DND-41 (cell line): ENCODE measurements around the gene EMP1.
A peak's percentile ranks its signal among the peaks of the same experiment; 100 is the strongest.

ENCODE experiments used
- ATAC-seq: fragments of 200-7000 bp; cut with Tn5 transposase; 3 replicates; pipeline ENCODE4 v1.9.1; 2021; ENCODE audit warnings: low read depth; ENCODE audit not compliant: insufficient read depth
- DNase-seq: peaks from one replicate; pipeline ENCODE4 v3.0.0-alpha.2; 2020
- H2AFZ ChIP-seq: 2 replicates; pipeline ENCODE4 v1.6.0; 2012; ENCODE audit warnings: low read depth, low read length
- H3K27ac ChIP-seq: 2 replicates; pipeline ENCODE4 v1.5.1; 2012; ENCODE audit warnings: low read length, inconsistent platforms
- H3K27me3 ChIP-seq: fragments of 200-600 bp; sonication (generic); 2 replicates; pipeline ENCODE4 v1.6.0; 2012; ENCODE audit warnings: low read length, mild to moderate bottlenecking, inconsistent platforms; ENCODE audit not compliant: insufficient read depth, poor library complexity
- H3K36me3 ChIP-seq: 2 replicates; pipeline ENCODE4 v1.5.1; 2012; ENCODE audit warnings: low read length, inconsistent platforms; ENCODE audit not compliant: insufficient read depth
- H3K4me1 ChIP-seq: 2 replicates; pipeline ENCODE4 v1.5.1; 2012; ENCODE audit warnings: mild to moderate bottlenecking, low read length; ENCODE audit not compliant: insufficient read depth
- H3K4me2 ChIP-seq: 2 replicates; pipeline ENCODE4 v1.6.0; 2012; ENCODE audit warnings: mild to moderate bottlenecking, moderate library complexity, low read length, inconsistent platforms; ENCODE audit not compliant: insufficient read depth
- H3K4me3 ChIP-seq, 2 experiments: fragments of 200-600 bp in 1 of 2; shearing (Covaris generic) in 1 of 2; 2 replicates each; pipeline ENCODE4 v1.5.1; 2012 to 2016; ENCODE audit warnings: inconsistent platforms in 2 of 2, low read length in 2 of 2, mild to moderate bottlenecking in 2 of 2, low read depth in 1 of 2, moderate library complexity in 1 of 2
- H3K79me2 ChIP-seq: 2 replicates; pipeline ENCODE4 v1.6.0; 2012; ENCODE audit warnings: low read length, inconsistent platforms; ENCODE audit not compliant: insufficient read depth
- H3K9ac ChIP-seq: 2 replicates; pipeline ENCODE4 v1.6.0; 2012; ENCODE audit warnings: low read depth, mild to moderate bottlenecking, inconsistent platforms, low read length, moderate library complexity
- H3K9me3 ChIP-seq: 2 replicates; pipeline ENCODE4 v1.5.1; 2012; ENCODE audit warnings: low read length, moderate library complexity, mild to moderate bottlenecking, inconsistent platforms; ENCODE audit not compliant: insufficient read depth, severe bottlenecking
- H4K20me1 ChIP-seq: 2 replicates; pipeline ENCODE4 v1.6.0; 2012; ENCODE audit warnings: low read length; ENCODE audit not compliant: insufficient read depth
- CTCF ChIP-seq: IDR thresholded peaks from 2 replicates; pipeline ENCODE4 v1.5.1; 2012; ENCODE audit warnings: borderline replicate concordance, low read length, moderate library complexity, mild to moderate bottlenecking; ENCODE audit not compliant: poor library complexity, severe bottlenecking; ENCODE audit errors: extremely low read depth
- EZH2 ChIP-seq: IDR thresholded peaks from 3 replicates; pipeline ENCODE4 v1.6.1; 2012; ENCODE audit warnings: borderline replicate concordance, low read depth, mild to moderate bottlenecking, moderate library complexity, low read length, inconsistent platforms; ENCODE audit not compliant: severe bottlenecking

EMP1 gene

GRCh38 chr12:13199592-13199991 lies 3.1 kb downstream of the EMP1 start:
- no peak overlapping the region for H3K4me2 ChIP-seq
- H3K9ac ChIP-seq: no peak overlapping the region
- H3K27me3 ChIP-seq: peaks cover 48% of the 10 kb centered on the region
- no peaks in the 10 kb centered on the region for H3K4me1 ChIP-seq
- TF ChIP-seq CTCF (no peak), EZH2 (no peak)
- H3K36me3 ChIP-seq: no peaks in the 10 kb centered on the region
- no peak overlapping the region for H2AFZ ChIP-seq
- H4K20me1 ChIP-seq: no peaks in the 10 kb centered on the region
- H3K9me3 ChIP-seq: no peaks in the 10 kb centered on the region
- ATAC-seq: no peak
- H3K4me3 ChIP-seq: no peak overlapping the region
- no peak overlapping the region for H3K27ac ChIP-seq
- DNase-seq: no peak
- no peaks in the 10 kb centered on the region for H3K79me2 ChIP-seq

GRCh38 chr12:13200841-13201240 lies 4.3 kb downstream of the EMP1 start:
- Histone ChIP-seq H2AFZ (no peak overlapping the region), H3K27me3 (peaks cover 44% of the 10 kb centered on the region), H4K20me1 (no peaks in the 10 kb centered on the region), H3K4me1 (no peaks in the 10 kb centered on the region), H3K79me2 (no peaks in the 10 kb centered on the region), H3K4me2 (no peak overlapping the region), H3K9me3 (no peaks in the 10 kb centered on the region), H3K9ac (no peak overlapping the region), H3K36me3 (no peaks in the 10 kb centered on the region), H3K27ac (no peak overlapping the region), H3K4me3 (no peak overlapping the region)
- DNase-seq (no peak), ATAC-seq (no peak)
- TF ChIP-seq CTCF: no peak
- TF ChIP-seq EZH2: no peak

GRCh38 chr12:13203034-13203922 lies 6.8 kb downstream of the EMP1 start:
- no peak for DNase-seq
- Histone ChIP-seq H3K4me1 (no peaks in the 10 kb centered on the region), H3K27ac (no peak overlapping the region), H3K9ac (no peak overlapping the region), H3K4me2 (no peak overlapping the region), H3K79me2 (no peaks in the 10 kb centered on the region), H3K27me3 (peaks cover 38% of the 10 kb centered on the region), H2AFZ (no peak overlapping the region), H3K9me3 (no peaks in the 10 kb centered on the region), H4K20me1 (no peaks in the 10 kb centered on the region), H3K36me3 (no peaks in the 10 kb centered on the region), H3K4me3 (no peak overlapping the region)
- no peak for ATAC-seq
- no peak for TF ChIP-seq EZH2
- peak; percentile 11 for TF ChIP-seq CTCF
